Measurements from ENCODE around the gene CX3CL1. TPM values are rescaled to one million over a fixed set of nuclear protein-coding genes. Genes with fewer than 3 reads are reported as not detected.

The CX3CL1 gene
- total and polyA plus RNA-seq, 10 of the 15 experiments (the other 5 are each of a cell fraction or from before 2014, with no cell fraction given) = 0.03 to 1.2 (median 0.46) TPM

GRCh38 chr16:57358527-57359095 lies 13.7 kb upstream of the CX3CL1 start, which contains the start of gene CCL22 (continued):
- peak; percentile 37; the same call in 1 of the 2 replicates for TF ChIP-seq CREM (IDR thresholded peaks at IDR 0.05; ENCODE audit: low read depth)

GRCh38 chr16:57360321-57360935 lies 11.9 kb upstream of the CX3CL1 start:
- no TSS peak for BruUV-seq (replicated peaks)
- Histone ChIP-seq H3K27ac (ENCODE audit: control insufficient read depth, insufficient read depth) (no peak overlapping the region), H3K9ac (ENCODE audit: control insufficient read depth, insufficient read depth, low read length) (peak overlapping the region; percentile 42), H3K79me2 (ENCODE audit: control insufficient read depth, insufficient read depth, low read length) (no peaks in the 10 kb centered on the region), H3K4me2 (ENCODE audit: control insufficient read depth, insufficient read depth) (peak overlapping the region; percentile 60), H3K36me3 (ENCODE audit: control insufficient read depth in 2 of 2, insufficient read depth in 2 of 2, low read length in 1 of 2) (no peaks in the 10 kb centered on the region; a peak in 1 of 4 replicates), H3K4me3 (peak overlapping the region; percentile 22; the same call in 1 of the 2 replicates), H3K4me1 (ENCODE audit: control insufficient read depth, insufficient read depth, low read length) (peaks cover 23% of the 10 kb centered on the region), H4K20me1 (ENCODE audit: control insufficient read depth, insufficient read depth) (no peaks in the 10 kb centered on the region), H3K9me3 (replicated peaks; ENCODE audit: control insufficient read depth, insufficient read depth, low read length) (no peaks in the 10 kb centered on the region), H3K27me3 (replicated peaks in 1 of 2; ENCODE audit: control insufficient read depth in 2 of 2, insufficient read depth in 2 of 2, low read length in 1 of 2) (no peaks in the 10 kb centered on the region), H2AFZ (ENCODE audit: control insufficient read depth, low read depth, low read length) (no peak overlapping the region)
- no peak for FAIRE-seq
- TF ChIP-seq ZNF687 (IDR thresholded peaks at IDR 0.05) (0 out of 2 replicates have a peak, but pooled peaks have one; percentile 26), TBL1XR1 (IDR thresholded peaks at IDR 0.05; ENCODE audit: low read depth, low read length) (no peak), RB1 (IDR thresholded peaks at IDR 0.05; ENCODE audit: borderline replicate concordance) (no peak), POLR2A (IDR thresholded peaks at IDR 0.05; ENCODE audit: low read depth, low read length) (peak; percentile 13; the same call in 1 of the 2 replicates)
- intact Hi-C loops (cut with micrococcal nuclease; ENCODE audit: unreplicated experiment) = no loop called here
- in situ Hi-C loops (cut with MboI) = no loop called here
- ChIA-PET CTCF (interaction anchor here (0.7 to 3.6 kb wide), 11 partner anchors 8 to 582 kb away, joined by 3 to 19 read pairs (median 3); partner anchors contain the start of gene CX3CL1), POLR2A (interaction anchor here (0.5 to 2.2 kb wide), 5 partner anchors 8 to 484 kb away, joined by 3 to 18 read pairs (median 6); partner anchors contain the start of gene CX3CL1), SMC1A (ENCODE audit: uncharacterized antibody, unreplicated experiment) (interaction anchor here (0.9 to 4.2 kb wide), 11 partner anchors 11 to 62 kb away, joined by 3 to 26 read pairs (median 4); partner anchors contain the start of gene CX3CL1), RAD21 (ENCODE audit: unreplicated experiment) (interaction anchor here (0.6 to 4.8 kb wide), 10 partner anchors 12 to 58 kb away, joined by 3 to 29 read pairs (median 6); partner anchors contain the start of gene CX3CL1)
- 52% methylated on average over 16 of the region's 16 CpGs for WGBS (ENCODE audit: insufficient coverage, insufficient replicate concordance, low lambda C conversion rate, missing lambda C conversion rate)
- no peak for ATAC-seq
- DNase-seq (ENCODE audit: low read depth, low spot score) = no peak
